WTC11 (cell line): Measurements from ENCODE around the gene STAC2.

Experiments used
- CTCF ChIP-seq: fragments of 200-600 bp; IDR thresholded peaks from 2 replicates; pipeline ENCODE4 v1.8.0; 2022; ENCODE audit warnings: antibody characterized with exemption
- SP1 ChIP-seq: sonication (generic); formaldehyde crosslinking; conservative IDR thresholded peaks from 2 replicates; pipeline ENCODE4 v1.8.1; 2022; ENCODE audit warnings: missing genetic modification reagents
- ZBTB21 ChIP-seq: sonication (generic); formaldehyde crosslinking; IDR thresholded peaks from 2 replicates; pipeline ENCODE4 v1.8.1; 2023; ENCODE audit warnings: mild to moderate bottlenecking, missing genetic modification reagents, borderline replicate concordance

GRCh38 chr17:39271546-39271945, 45.8 kb upstream of the STAC2 start:
- TF ChIP-seq CTCF (no peak), ZBTB21 (CRISPR knock-in tag) (no peak), SP1 (CRISPR knock-in tag) (no peak)
